Parathyroid adenoma (tissue), 2 donors: ENCODE data around the gene PTPRS.

Experiments
- H2AFZ ChIP-seq: fragments of 300-600 bp; sonication (generic); one replicate; pipeline ENCODE4 v1.7.0; 2017; ENCODE audit warnings: antibody characterized with exemption, mild to moderate bottlenecking
- H3K27ac ChIP-seq: fragments of 300-600 bp; sonication (generic); one replicate; pipeline ENCODE4 v1.7.0; 2017
- H3K27me3 ChIP-seq: fragments of 300-600 bp; sonication (generic); one replicate; pipeline ENCODE4 v1.7.0; 2017; ENCODE audit warnings: low read length; ENCODE audit not compliant: control insufficient read depth, insufficient read depth
- H3K36me3 ChIP-seq: fragments of 300-600 bp; sonication (generic); one replicate; pipeline ENCODE4 v1.7.0; 2017; ENCODE audit warnings: low read length; ENCODE audit not compliant: control insufficient read depth, insufficient read depth
- H3K4me1 ChIP-seq: fragments of 300-600 bp; sonication (generic); one replicate; pipeline ENCODE4 v1.7.0; 2017; ENCODE audit warnings: control low read depth
- H3K4me2 ChIP-seq: fragments of 300-600 bp; sonication (generic); one replicate; pipeline ENCODE4 v1.7.0; 2017; ENCODE audit warnings: low read length
- H3K4me3 ChIP-seq: fragments of 300-600 bp; sonication (generic); one replicate; pipeline ENCODE4 v1.7.0; 2017; ENCODE audit warnings: low read depth, low read length
- H3K79me2 ChIP-seq: fragments of 300-600 bp; sonication (generic); one replicate; pipeline ENCODE4 v1.7.0; 2017; ENCODE audit warnings: control low read depth
- H3K9ac ChIP-seq: fragments of 300-600 bp; sonication (generic); one replicate; pipeline ENCODE4 v1.7.0; 2017; ENCODE audit warnings: mild to moderate bottlenecking
- H3K9me3 ChIP-seq: fragments of 300-600 bp; sonication (generic); one replicate; pipeline ENCODE4 v1.7.0; 2017; ENCODE audit warnings: low read length; ENCODE audit not compliant: control insufficient read depth
- CTCF ChIP-seq: fragments of 300-600 bp; sonication (generic); IDR thresholded peaks from one replicate; pipeline ENCODE4 v1.7.0; 2017; ENCODE audit warnings: antibody characterized with exemption, mild to moderate bottlenecking
- donor health status: primary hyperparathyroidism.

Gene PTPRS

GRCh38 chr19:5305163-5305562, 35.4 kb downstream of the PTPRS start:
- H3K27ac ChIP-seq: no peak overlapping the region
- no peak for TF ChIP-seq CTCF
- H3K9me3 ChIP-seq: no peaks in the 10 kb centered on the region
- H3K9ac ChIP-seq: no peak overlapping the region
- no peak overlapping the region for H3K4me2 ChIP-seq
- no peaks in the 10 kb centered on the region for H3K27me3 ChIP-seq
- H3K4me1 ChIP-seq: no peaks in the 10 kb centered on the region
- H3K36me3 ChIP-seq: no peaks in the 10 kb centered on the region
- H3K4me3 ChIP-seq: no peak overlapping the region
- no peaks in the 10 kb centered on the region for H3K79me2 ChIP-seq
- H2AFZ ChIP-seq: no peak overlapping the region

DNA sequence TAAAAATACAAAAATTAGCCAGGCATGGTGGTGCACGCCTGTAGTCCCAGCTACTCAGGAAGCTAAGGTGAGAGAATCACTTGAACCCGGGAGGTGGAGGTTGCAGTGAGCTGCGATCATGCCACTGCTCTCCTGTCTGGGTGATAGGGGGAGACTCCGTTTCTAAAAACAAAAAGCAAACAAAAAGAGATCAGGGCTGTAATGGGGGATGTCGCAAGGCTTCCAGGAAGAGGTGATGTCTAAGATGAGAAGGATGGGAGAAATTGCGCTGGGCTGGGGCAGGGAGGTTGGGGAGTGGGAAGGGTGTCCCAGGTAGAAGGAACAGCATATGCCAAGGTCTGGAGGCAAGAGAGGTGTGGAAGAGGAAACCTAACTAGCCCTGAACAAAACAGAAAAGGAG, 36.1 kb downstream of the PTPRS start:
- no peaks in the 10 kb centered on the region for H3K4me1 ChIP-seq

GRCh38 chr19:5303208-5303607, 37.4 kb downstream of the PTPRS start:
- Histone ChIP-seq H3K9ac (no peak overlapping the region), H2AFZ (no peak overlapping the region), H3K4me1 (no peaks in the 10 kb centered on the region), H3K9me3 (no peaks in the 10 kb centered on the region), H3K4me3 (no peak overlapping the region), H3K27me3 (no peaks in the 10 kb centered on the region), H3K4me2 (no peak overlapping the region), H3K36me3 (no peaks in the 10 kb centered on the region), H3K79me2 (no peaks in the 10 kb centered on the region), H3K27ac (no peak overlapping the region)
- TF ChIP-seq CTCF: no peak

More for the DNA sequence above, 36.1 kb downstream of the PTPRS start:
- Histone ChIP-seq H3K9me3 (no peaks in the 10 kb centered on the region), H3K36me3 (no peaks in the 10 kb centered on the region), H3K4me3 (no peak overlapping the region), H3K27me3 (no peaks in the 10 kb centered on the region), H3K4me2 (no peak overlapping the region), H3K79me2 (no peaks in the 10 kb centered on the region), H3K27ac (no peak overlapping the region), H3K9ac (no peak overlapping the region), H2AFZ (no peak overlapping the region)
- TF ChIP-seq CTCF: no peak

DNA sequence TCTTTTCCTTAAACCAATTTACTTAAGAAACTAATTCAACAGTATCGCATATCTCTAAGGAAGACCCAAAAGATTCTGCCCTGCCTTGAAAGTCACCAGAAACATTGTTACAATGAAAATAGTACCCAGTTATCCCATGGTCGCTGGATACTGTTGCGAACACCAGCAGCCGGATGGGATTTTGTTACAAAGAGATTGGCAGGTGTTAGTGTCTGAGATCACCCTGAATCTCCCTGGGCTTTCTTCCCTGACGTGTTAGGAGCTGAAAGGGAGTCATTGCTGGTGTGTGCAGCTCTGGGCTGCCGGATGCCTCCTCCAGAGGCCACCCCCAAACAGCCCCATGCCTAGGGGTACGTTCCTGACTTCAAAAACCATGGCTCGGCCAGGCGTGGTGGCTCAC, 38.2 kb downstream of the PTPRS start:
- Histone ChIP-seq H3K9me3 (no peaks in the 10 kb centered on the region), H3K36me3 (no peaks in the 10 kb centered on the region), H3K79me2 (no peaks in the 10 kb centered on the region), H3K27me3 (no peaks in the 10 kb centered on the region), H3K27ac (no peak overlapping the region), H3K9ac (no peak overlapping the region), H3K4me3 (no peak overlapping the region), H2AFZ (no peak overlapping the region), H3K4me2 (no peak overlapping the region), H3K4me1 (no peaks in the 10 kb centered on the region)
- no peak for TF ChIP-seq CTCF

GRCh38 chr19:5299137-5299536, 41.5 kb downstream of the PTPRS start:
- H3K9ac ChIP-seq: no peak overlapping the region
- no peaks in the 10 kb centered on the region for H3K9me3 ChIP-seq
- H3K79me2 ChIP-seq: no peaks in the 10 kb centered on the region
- no peak overlapping the region for H3K4me2 ChIP-seq
- no peak overlapping the region for H3K4me3 ChIP-seq
- no peak for TF ChIP-seq CTCF
- H3K4me1 ChIP-seq: no peaks in the 10 kb centered on the region
- H3K27me3 ChIP-seq: no peaks in the 10 kb centered on the region
- no peak overlapping the region for H3K27ac ChIP-seq
- H2AFZ ChIP-seq: no peak overlapping the region
- H3K36me3 ChIP-seq: no peaks in the 10 kb centered on the region
